ENCODE data around the gene ME2. TPM values are rescaled to one million over a fixed set of nuclear protein-coding genes. Genes with fewer than 3 reads are reported as not detected.
A peak's percentile ranks its signal among the peaks of the same experiment; 100 is the strongest.
"Not testable (repeated sequence)": the region's sequence is repeated elsewhere in the genome, so short reads cannot be mapped to it uniquely, and the experiment has no call there.

Gene ME2
- total RNA-seq, 4 donors from 2014 or later = 31.9 to 51.5 (median 46.4) TPM

GRCh38 chr18:50961974-50962373 is 83.1 kb downstream of the ME2 start:
- DNase-seq = no peak
- no peak overlapping the region for H3K27ac ChIP-seq
- no peaks in the 10 kb centered on the region for H3K4me1 ChIP-seq
- H3K27me3 ChIP-seq = no peaks in the 10 kb centered on the region
- no peaks in the 10 kb centered on the region for H3K36me3 ChIP-seq
- H3K4me3 ChIP-seq (replicated peaks in 1 of 3) = no peak overlapping the region
- no peaks in the 10 kb centered on the region for H3K9me3 ChIP-seq
- no peak for TF ChIP-seq POLR2A (IDR thresholded peaks at IDR 0.05)
- TF ChIP-seq CTCF (IDR thresholded peaks at IDR 0.05) = no peak
- intact Hi-C loops (cut with DNase I) = loop anchor here (10.0 kb wide), 3 partner anchors 63 to 137 kb away; partner anchors contain the start of gene MRO
- WGBS, 2 donors = 74% methylated on average over 1 of the region's 1 CpG

- DNase-seq = peak; percentile 75 to 82
- Histone ChIP-seq H3K4me3 (replicated peaks in 1 of 3) (peak within 1 kb of the TSS; percentile 91 to 94 (median 93)), H3K27ac (peak within 1 kb of the TSS; percentile 96 to 100 (median 99)), H3K9me3 (no peaks in the 10 kb centered on the region), H3K36me3 (no peaks in the 10 kb centered on the region), H3K4me1 (peaks cover 26 to 34% of the 10 kb centered on the region in 2 donors), H3K27me3 (no peaks in the 10 kb centered on the region)
- WGBS, 2 donors = 1% methylated on average over 23 to 36 of the region's 84 CpGs
- no peak for TF ChIP-seq CTCF (IDR thresholded peaks at IDR 0.05)
- TF ChIP-seq POLR2A (IDR thresholded peaks at IDR 0.05) = peak; percentile 86 to 92
- intact Hi-C loops (cut with DNase I) = loop anchor here (10.0 kb wide), 3 partner anchors 57 to 143 kb away; partner anchors contain the start of gene MRO
These were observed 89.1 kb downstream of the ME2 start, which contains the start of gene ELAC1 for GRCh38 chr18:50967714-50968661. Gene ELAC1 (plus strand): TSS chr18:50968040. CDS start chr18:50974405, 6,365 bp downstream.

GRCh38 chr18:50969448-50969847 is 90.5 kb downstream of the ME2 start:
- peak overlapping the region; percentile 11 to 25 (median 19) for H3K27ac ChIP-seq
- no peak overlapping the region for H3K4me3 ChIP-seq (replicated peaks in 1 of 3)
- H3K4me1 ChIP-seq = peaks cover 33 to 42% of the 10 kb centered on the region in 2 donors
- H3K9me3 ChIP-seq = no peaks in the 10 kb centered on the region
- H3K27me3 ChIP-seq = no peaks in the 10 kb centered on the region
- 70 to 76% methylated on average over 5 of the region's 5 CpGs for WGBS, 2 donors
- H3K36me3 ChIP-seq = peaks cover 0 to 2% of the 10 kb centered on the region in 2 donors
- DNase-seq = no peak
- TF ChIP-seq POLR2A (IDR thresholded peaks at IDR 0.05) (no peak), CTCF (IDR thresholded peaks at IDR 0.05) (no peak)
- intact Hi-C loops (cut with DNase I) = loop anchor here (10.0 kb wide), 3 partner anchors 55 to 145 kb away; partner anchors contain the start of gene MRO

- peak overlapping the region; percentile 42 to 66 (median 64) for H3K27ac ChIP-seq
- H3K27me3 ChIP-seq = no peaks in the 10 kb centered on the region
- peak; percentile 90 to 94 for DNase-seq
- WGBS, 2 donors = 29 to 39% methylated on average over 2 of the region's 2 CpGs
- H3K4me1 ChIP-seq = peaks cover 33 to 42% of the 10 kb centered on the region in 2 donors
- no peak for TF ChIP-seq POLR2A (IDR thresholded peaks at IDR 0.05)
- no peak for TF ChIP-seq CTCF (IDR thresholded peaks at IDR 0.05)
- H3K36me3 ChIP-seq = peaks cover 3 to 7% of the 10 kb centered on the region in 2 donors
- no peak overlapping the region for H3K4me3 ChIP-seq (replicated peaks in 1 of 3)
- no peaks in the 10 kb centered on the region for H3K9me3 ChIP-seq
- intact Hi-C loops (cut with DNase I) = no loop called here
These were observed 91.1 kb downstream of the ME2 start for GRCh38 chr18:50970006-50970405.

- H3K9me3 ChIP-seq; H3K27me3 ChIP-seq; H3K4me3 ChIP-seq (replicated peaks in 1 of 3); intact Hi-C loops (cut with DNase I): not testable (repeated sequence)
- WGBS, 2 donors = 38 to 53% methylated on average over 5 of the region's 5 CpGs
- DNase-seq = peak; percentile 73 to 83
- H3K27ac ChIP-seq = peak overlapping the region; percentile 50 to 61 (median 57)
- peaks cover 10 to 24% of the 10 kb centered on the region in 2 donors for H3K36me3 ChIP-seq
- peaks cover 33 to 42% of the 10 kb centered on the region in 2 donors for H3K4me1 ChIP-seq
These were observed 93.5 kb downstream of the ME2 start for GRCh38 chr18:50972404-50972803.
